HepG2 (cell line): ENCODE results near the gene VAMP8. TPM values are rescaled to one million over a fixed set of nuclear protein-coding genes. Genes with fewer than 3 reads are reported as not detected.
A peak's percentile ranks its signal among the peaks of the same experiment; 100 is the strongest.

Source experiments
- ATAC-seq: fragments of 200-7000 bp; cut with Tn5 transposase; 3 replicates; pipeline ENCODE4 v1.9.1; 2020; ENCODE audit warnings: mild to moderate bottlenecking, moderate library complexity
- BruUV-seq: library from RNA; stranded (reverse); fragments of 400-500 nt; replicated peaks from 2 replicates; lab custom pipeline; 2021; lab: Mats Ljungman, UMichigan
- CTCF ChIA-PET: fragments of 300-600 bp; formaldehyde crosslinking; extraction: SDS; loops from one replicate; lab custom pipeline; 2021; ENCODE audit warnings: low total read pairs, inconsistent platforms, low intra/inter-chr PET ratio; lab: Yijun Ruan, JAX
- POLR2A ChIA-PET: fragments of 350-600 bp; sonication (Branson Sonifier 250); formaldehyde crosslinking; loops from one replicate; lab custom pipeline; 2020; ENCODE audit warnings: antibody characterized with exemption, inconsistent platforms; lab: Yijun Ruan, JAX
- DNase-seq: peaks from one replicate; pipeline ENCODE4 v3.0.0-alpha.2; 2015; ENCODE audit warnings: low spot score
- FAIRE-seq: peaks from 3 replicates; lab custom pipeline; 2011; peaks lifted over from hg19 to GRCh38; lab: Jason Lieb, UNC
- H2AFZ ChIP-seq: one replicate; pipeline ENCODE4 v1.6.1; 2011; ENCODE audit warnings: low read length, inconsistent platforms
- H3K27ac ChIP-seq: fragments of 300-600 bp; 3 replicates; pipeline ENCODE4 v1.8.0; 2011; ENCODE audit warnings: mixed run types, mild to moderate bottlenecking, mixed read lengths, low read length, inconsistent platforms; ENCODE audit not compliant: insufficient read depth; ENCODE audit errors: extremely low read length
- H3K27me3 ChIP-seq, 2 experiments: fragments of 200-600 bp in 1 of 2; 2 replicates in 1 of 2; 3 replicates in 1 of 2; pipeline versions ENCODE4 v1.6.0 to v1.8.0; 2011; ENCODE audit warnings: low read length in 2 of 2, mild to moderate bottlenecking in 2 of 2, moderate library complexity in 2 of 2, inconsistent platforms in 1 of 2; ENCODE audit not compliant: insufficient read depth in 2 of 2, control insufficient read depth in 1 of 2
- H3K36me3 ChIP-seq, 2 experiments: fragments of 200-600 bp in 1 of 2; replicated peaks in 1 of 2; 2 replicates in 1 of 2; 3 replicates in 1 of 2; pipeline versions ENCODE4 v1.5.1 to v1.8.0; 2011; ENCODE audit warnings: low read length in 2 of 2, inconsistent platforms in 1 of 2; ENCODE audit not compliant: insufficient read depth in 2 of 2, control insufficient read depth in 1 of 2
- H3K4me1 ChIP-seq: 2 replicates; pipeline ENCODE4 v1.5.1; 2012; ENCODE audit warnings: low read length, inconsistent platforms; ENCODE audit not compliant: insufficient read depth
- H3K4me2 ChIP-seq: 2 replicates; pipeline ENCODE4 v1.6.0; 2011; ENCODE audit warnings: low read depth, low read length, inconsistent platforms
- H3K4me3 ChIP-seq, 3 experiments: fragments of 200-600 bp in 1 of 3; sonication (generic), shearing (Covaris generic) in 1 of 3; replicated peaks in 1 of 3; 2 replicates each; pipeline ENCODE4 v1.5.1; 2011 to 2016; ENCODE audit warnings: low read length in 3 of 3, inconsistent platforms in 2 of 3, low read depth in 2 of 3, mild to moderate bottlenecking in 2 of 3, control low read depth in 1 of 3, mixed read lengths in 1 of 3; ENCODE audit not compliant: insufficient read depth in 1 of 3
- H3K79me2 ChIP-seq: one replicate; pipeline ENCODE4 v1.6.1; 2011; ENCODE audit warnings: low read length, inconsistent platforms; ENCODE audit not compliant: insufficient read depth
- H3K9ac ChIP-seq: 2 replicates; pipeline ENCODE4 v1.6.0; 2011; ENCODE audit warnings: mild to moderate bottlenecking, low read depth, low read length, inconsistent platforms; ENCODE audit not compliant: insufficient read depth
- H3K9me3 ChIP-seq: 2 replicates; pipeline ENCODE4 v1.5.1; 2012; ENCODE audit warnings: mild to moderate bottlenecking, low read length
- H4K20me1 ChIP-seq: 2 replicates; pipeline ENCODE4 v1.6.0; 2011; ENCODE audit warnings: inconsistent platforms, mild to moderate bottlenecking, low read length, moderate library complexity; ENCODE audit not compliant: insufficient read depth
- CEBPG ChIP-seq: IDR thresholded peaks from 2 replicates; pipeline ENCODE4 v1.6.1; 2016
- EHMT2 ChIP-seq: fragments of 200-600 bp; sonication (generic); IDR thresholded peaks from 2 replicates; pipeline ENCODE4 v1.7.0; 2017; ENCODE audit warnings: antibody characterized with exemption, low read depth, low read length, borderline replicate concordance
- FOSL2 ChIP-seq: sonication (generic); formaldehyde crosslinking; IDR thresholded peaks from 2 replicates; pipeline ENCODE4 v1.4.0; 2020; ENCODE audit warnings: missing genetic modification reagents
- FOXK2 ChIP-seq: fragments of 450-650 bp; IDR thresholded peaks from 2 replicates; pipeline ENCODE4 v1.6.1; 2016
- HNRNPK ChIP-seq: fragments of 200-400 bp; formaldehyde crosslinking; IDR thresholded peaks from 2 replicates; pipeline ENCODE4 v1.6.1; 2018; ENCODE audit warnings: low read length, low read depth, moderate library complexity, mild to moderate bottlenecking; ENCODE audit not compliant: poor library complexity, severe bottlenecking
- JDP2 ChIP-seq: sonication (generic); formaldehyde crosslinking; IDR thresholded peaks from 2 replicates; pipeline ENCODE4 v1.8.1; 2022; ENCODE audit warnings: missing genetic modification reagents, borderline replicate concordance
- KLF12 ChIP-seq: sonication (generic); formaldehyde crosslinking; IDR thresholded peaks from 2 replicates; pipeline ENCODE4 v1.4.0; 2020; ENCODE audit warnings: missing genetic modification reagents, borderline replicate concordance
- MBNL3 ChIP-seq: fragments of 250-450 bp; sonication (Bioruptor Pico); conservative IDR thresholded peaks from 2 replicates; pipeline ENCODE4 v1.8.0; 2022; ENCODE audit warnings: mild to moderate bottlenecking, inconsistent platforms
- NCOA1 ChIP-seq: sonication (generic); formaldehyde crosslinking; IDR thresholded peaks from 2 replicates; pipeline ENCODE4 v1.9.0; 2021; ENCODE audit warnings: missing genetic modification reagents
- SMAD3 ChIP-seq: sonication (generic); formaldehyde crosslinking; IDR thresholded peaks from 2 replicates; pipeline ENCODE4 v1.4.0; 2020; ENCODE audit warnings: missing genetic modification reagents
- SSRP1 ChIP-seq: IDR thresholded peaks from 2 replicates; pipeline ENCODE4 v1.6.1; 2016; ENCODE audit warnings: control low read depth
- STAT5B ChIP-seq: sonication (generic); formaldehyde crosslinking; IDR thresholded peaks from 2 replicates; pipeline ENCODE4 v1.4.0; 2020; ENCODE audit warnings: missing genetic modification reagents
- ZFP36 ChIP-seq: fragments of 150-350 bp; IDR thresholded peaks from 2 replicates; pipeline ENCODE4 v1.6.1; 2018; ENCODE audit warnings: borderline replicate concordance, low read length, low read depth; ENCODE audit not compliant: partially characterized antibody
- ZFX ChIP-seq: sonication (generic); formaldehyde crosslinking; IDR thresholded peaks from 2 replicates; pipeline ENCODE4 v1.4.0; 2020; ENCODE audit warnings: mild to moderate bottlenecking, low read depth, missing genetic modification reagents, moderate library complexity
- ZNF282 ChIP-seq: fragments of 450-650 bp; IDR thresholded peaks from 2 replicates; pipeline ENCODE4 v1.6.1; 2018; ENCODE audit not compliant: partially characterized antibody
- ZNF7 ChIP-seq: IDR thresholded peaks from 2 replicates; pipeline ENCODE4 v1.6.1; 2016; ENCODE audit warnings: missing biosample characterization, missing genetic modification reagents
- WGBS: methylation state at CpG from one replicate; pipeline ENCODE4 v1.1.6; 2017; ENCODE audit warnings: low lambda C conversion rate; 5-methylcytosine and 5-hydroxymethylcytosine counted together
- in situ Hi-C: cut with HindIII; loops from 2 replicates; pipeline ENCODE4 v1.10.0; 2017; ENCODE audit warnings: low pct_unique_long_range_greater_than_20kb; ENCODE audit not compliant: extremely low pct_ligation_motif_present
- intact Hi-C: fragments of 100-400 bp; cut with micrococcal nuclease; formaldehyde crosslinking; loops from one replicate; pipeline ENCODE4 v1.10.0; 2022; ENCODE audit not compliant: unreplicated experiment
- polyA plus RNA-seq, 8 experiments: library from polyadenylated mRNA; depleted of rRNA in 3 of 8; stranded (reverse) in 7 of 8; unstranded in 1 of 8; fragments of >200 nt; fragmentation: Illumina TruSeq in 4 of 8; extraction: Trizol in 4 of 8; gene quantifications; 2 replicates each; pipeline versions ENCODE4 v1.2.1 to v1.2.3, GENCODE V29; 2011 to 2016; ENCODE audit warnings: low read depth in 4 of 8, missing spikeins in 1 of 8, mixed read lengths in 1 of 8; ENCODE audit not compliant: insufficient read depth in 1 of 8
- total RNA-seq, 5 experiments: library from RNA; depleted of rRNA; stranded (reverse); fragments of >200 nt; fragmentation: Illumina TruSeq; extraction: Trizol; gene quantifications; 2 replicates each; pipeline ENCODE4 v1.2.3, GENCODE V29; 2016; ENCODE audit warnings: low read depth in 1 of 5
- TF ChIP-seq, protein P1 (sequence below): IDR thresholded peaks from 2 replicates; pipeline ENCODE4 v1.6.1; 2016; ENCODE audit warnings: mild to moderate bottlenecking, missing biosample characterization, missing genetic modification reagents
- TF ChIP-seq, protein P2 (sequence below): sonication (generic); formaldehyde crosslinking; IDR thresholded peaks from 2 replicates; pipeline ENCODE4 v1.8.0; 2022; ENCODE audit warnings: mild to moderate bottlenecking, missing genetic modification reagents, borderline replicate concordance

VAMP8 gene
- total and polyA plus RNA-seq, 2 of the 13 experiments (the other 11 are each of a cell fraction or from before 2014, with no cell fraction given): 83.3 to 157 TPM

DNA sequence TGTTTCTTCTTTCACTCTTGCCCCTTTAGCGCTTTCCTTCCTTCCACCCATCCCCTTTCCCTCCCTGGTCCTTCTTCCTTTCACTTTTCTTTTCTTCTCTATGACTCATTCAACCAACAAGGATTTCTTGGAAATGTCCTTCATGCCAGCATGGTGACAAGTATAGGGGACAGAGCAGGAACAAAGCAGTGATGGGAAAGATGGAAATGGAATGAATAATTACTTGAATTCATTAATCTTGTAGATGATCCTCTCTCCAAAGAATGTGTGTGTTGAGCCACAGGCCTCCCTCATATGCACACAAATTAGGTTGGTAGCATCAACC, 8.4 kb downstream of the VAMP8 start:
- TF ChIP-seq NCOA1 (CRISPR knock-in tag) (no peak), SMAD3 (0 out of 2 replicates have a peak, but pooled peaks have one; percentile 4), ZNF282 (no peak), FOSL2 (CRISPR knock-in tag) (peak; percentile 37; the same call in 1 of the 2 replicates), HNRNPK (peak; percentile 27), KLF12 (CRISPR knock-in tag) (no peak)
- CTCF ChIA-PET: no interaction called here
- Histone ChIP-seq H3K79me2 (no peaks in the 10 kb centered on the region), H3K4me3 (peak overlapping the region in 1 of 3 experiments; percentile 83; a peak in 3 of 6 replicates), H4K20me1 (no peaks in the 10 kb centered on the region), H3K9me3 (no peaks in the 10 kb centered on the region), H3K4me1 (peaks cover 83% of the 10 kb centered on the region), H2AFZ (no peak overlapping the region), H3K4me2 (peak overlapping the region; percentile 100), H3K27ac (peak overlapping the region; percentile 99), H3K36me3 (peaks cover 0 to 7% of the 10 kb centered on the region in 2 experiments; a peak in 3 of 5 replicates), H3K9ac (peak overlapping the region; percentile 96; the same call in 1 of the 2 replicates), H3K27me3 (no peaks in the 10 kb centered on the region)
- in situ Hi-C loops (no loop called here), intact Hi-C loops (loop anchor here (1.0 to 2.0 kb wide), 5 partner anchors 8 to 31 kb away; partner anchors contain the start of genes RNF181, TMEM150A, USP39 and VAMP8)
- DNase-seq (no peak), FAIRE-seq (no peak), ATAC-seq (no peak)
- WGBS: 82% methylated on average over 1 of the region's 1 CpG
- no TSS peak for BruUV-seq
- POLR2A ChIA-PET: interaction anchor here (0.6 to 22.7 kb wide), 14 partner anchors 9 to 258 kb away, joined by 3 to 795 read pairs (median 5); partner anchors contain the start of genes C2orf68, GGCX, MAT2A and RNF181

DNA sequence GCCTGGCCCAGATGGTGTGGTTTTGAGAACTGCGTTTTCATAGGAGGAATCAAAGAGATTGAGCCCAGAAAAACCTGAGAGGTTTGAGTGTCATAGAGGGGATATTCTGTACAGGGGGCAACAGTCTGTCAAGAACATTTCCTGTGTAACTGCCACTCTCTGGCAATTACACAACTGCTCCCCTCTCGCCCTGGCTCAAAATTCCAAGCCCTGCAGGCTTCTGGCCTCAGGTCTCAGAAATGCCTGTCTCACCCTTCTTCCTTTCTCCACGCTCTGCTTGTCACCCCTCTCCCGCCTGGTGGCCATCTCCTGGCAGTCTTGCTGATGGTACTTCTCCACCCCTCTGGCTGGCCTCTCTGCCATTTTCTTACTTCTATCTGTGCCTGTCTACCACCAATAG, 10.8 kb downstream of the VAMP8 start:
- BruUV-seq: no TSS peak
- peaks cover 97% of the 10 kb centered on the region for H3K4me1 ChIP-seq
- no peak for TF ChIP-seq EHMT2
- 0 out of 2 replicates have a peak, but pooled peaks have one; percentile 4 for TF ChIP-seq ZFX (CRISPR knock-in tag)
- TF ChIP-seq CEBPG (CRISPR knock-in tag): 0 out of 2 replicates have a peak, but pooled peaks have one; percentile 3
- no peak for TF ChIP-seq ZFP36
- no peak for TF ChIP-seq JDP2 (CRISPR knock-in tag)
- TF ChIP-seq STAT5B (CRISPR knock-in tag): no peak
- TF ChIP-seq, protein P1, sequence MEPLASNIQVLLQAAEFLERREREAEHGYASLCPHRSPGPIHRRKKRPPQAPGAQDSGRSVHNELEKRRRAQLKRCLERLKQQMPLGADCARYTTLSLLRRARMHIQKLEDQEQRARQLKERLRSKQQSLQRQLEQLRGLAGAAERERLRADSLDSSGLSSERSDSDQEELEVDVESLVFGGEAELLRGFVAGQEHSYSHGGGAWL (CRISPR knock-in tag): no peak
- TF ChIP-seq, protein P2, sequence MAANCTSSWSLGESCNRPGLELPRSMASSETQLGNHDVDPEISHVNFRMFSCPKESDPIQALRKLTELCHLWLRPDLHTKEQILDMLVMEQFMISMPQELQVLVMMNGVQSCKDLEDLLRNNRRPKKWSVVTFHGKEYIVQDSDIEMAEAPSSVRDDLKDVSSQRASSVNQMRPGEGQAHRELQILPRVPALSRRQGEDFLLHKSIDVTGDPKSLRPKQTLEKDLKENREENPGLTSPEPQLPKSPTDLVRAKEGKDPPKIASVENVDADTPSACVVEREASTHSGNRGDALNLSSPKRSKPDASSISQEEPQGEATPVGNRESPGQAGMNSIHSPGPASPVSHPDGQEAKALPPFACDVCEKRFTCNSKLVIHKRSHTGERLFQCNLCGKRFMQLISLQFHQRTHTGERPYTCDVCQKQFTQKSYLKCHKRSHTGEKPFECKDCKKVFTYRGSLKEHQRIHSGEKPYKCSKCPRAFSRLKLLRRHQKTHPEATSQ: no peak
- no peak for TF ChIP-seq FOXK2
- TF ChIP-seq MBNL3 (CRISPR knock-in tag): no peak
- no peak for TF ChIP-seq ZNF7 (CRISPR knock-in tag)
- TF ChIP-seq SSRP1 (CRISPR knock-in tag): 0 out of 2 replicates have a peak, but pooled peaks have one; percentile 37
- H3K9ac ChIP-seq: no peak overlapping the region
- in situ Hi-C loops (no loop called here), intact Hi-C loops (no loop called here)
- H3K4me2 ChIP-seq: peak overlapping the region; percentile 43
- ATAC-seq (no peak), FAIRE-seq (no peak), DNase-seq (no peak)
- H4K20me1 ChIP-seq: no peaks in the 10 kb centered on the region
- 85% methylated on average over 4 of the region's 4 CpGs for WGBS
- ChIA-PET POLR2A (interaction anchor here (1.2 to 25.9 kb wide), 7 partner anchors 9 to 234 kb away, joined by 7 to 795 read pairs (median 13); partner anchors contain the start of genes C2orf68, ELMOD3, GGCX and MAT2A), CTCF (no interaction called here)
- H3K36me3 ChIP-seq: no peaks in the 10 kb centered on the region
- no peak overlapping the region for H2AFZ ChIP-seq
- H3K9me3 ChIP-seq: no peaks in the 10 kb centered on the region
- H3K4me3 ChIP-seq: no peak overlapping the region
- no peaks in the 10 kb centered on the region for H3K79me2 ChIP-seq
- no peaks in the 10 kb centered on the region for H3K27me3 ChIP-seq
- no peak overlapping the region for H3K27ac ChIP-seq
